Measurements from ENCODE around the gene CYP2C18.
"Not testable (repeated sequence)": the region's sequence is repeated elsewhere in the genome, so short reads cannot be mapped to it uniquely, and the experiment has no call there.

Gene CYP2C18

DNA sequence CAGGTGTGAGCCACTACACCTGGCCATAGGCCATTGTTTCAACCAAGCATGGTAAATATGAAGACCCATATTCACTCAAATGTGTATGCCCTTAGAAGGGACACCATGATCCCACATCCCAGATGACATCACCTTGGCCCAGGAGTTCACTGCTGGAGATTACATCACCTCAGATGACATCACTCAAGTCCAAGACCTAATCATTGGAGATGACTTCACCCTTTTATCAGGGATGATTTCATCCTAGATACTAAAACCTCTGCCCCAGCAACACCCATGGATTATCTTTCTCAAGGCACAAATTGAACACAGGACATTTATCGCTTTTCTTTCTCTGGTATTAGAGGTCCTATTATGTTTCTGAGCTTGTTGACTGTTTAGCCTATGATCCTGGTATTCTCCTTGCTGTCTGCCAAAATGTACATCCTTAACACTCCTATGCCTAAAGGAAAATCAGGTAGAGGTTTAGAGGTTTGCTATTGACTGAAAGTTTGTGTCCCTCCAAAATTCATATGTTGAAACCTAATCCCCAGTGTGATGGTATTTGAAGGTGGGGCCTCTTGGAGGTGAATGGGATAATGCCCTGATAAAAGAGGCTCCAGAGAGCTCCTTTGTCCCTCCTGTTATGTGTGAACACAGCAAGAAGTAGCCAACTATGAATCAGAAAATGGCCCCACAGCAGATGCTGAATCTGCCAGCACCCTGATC is 9.8 kb upstream of the CYP2C18 start:
- no peak overlapping the region for H3K4me3 ChIP-seq (ENCODE audit: extremely low read depth, insufficient read depth, low read length, poor library complexity, severe bottlenecking)
- H3K4me1 ChIP-seq (ENCODE audit: control insufficient read depth, insufficient read depth, low read length, poor library complexity, severe bottlenecking), result no peaks in the 10 kb centered on the region
- no peak overlapping the region for H3K27ac ChIP-seq (ENCODE audit: low read depth, low read length, severe bottlenecking)
- H3K9me3 ChIP-seq (ENCODE audit: control insufficient read depth, low read length), result no peaks in the 10 kb centered on the region
- no peaks in the 10 kb centered on the region for H3K36me3 ChIP-seq (ENCODE audit: control insufficient read depth, insufficient read depth, low read length)
- no CpG with 5 or more reads among the region's 1 CpG for WGBS, 2 experiments (ENCODE audit: insufficient coverage in 2 of 2)

DNA sequence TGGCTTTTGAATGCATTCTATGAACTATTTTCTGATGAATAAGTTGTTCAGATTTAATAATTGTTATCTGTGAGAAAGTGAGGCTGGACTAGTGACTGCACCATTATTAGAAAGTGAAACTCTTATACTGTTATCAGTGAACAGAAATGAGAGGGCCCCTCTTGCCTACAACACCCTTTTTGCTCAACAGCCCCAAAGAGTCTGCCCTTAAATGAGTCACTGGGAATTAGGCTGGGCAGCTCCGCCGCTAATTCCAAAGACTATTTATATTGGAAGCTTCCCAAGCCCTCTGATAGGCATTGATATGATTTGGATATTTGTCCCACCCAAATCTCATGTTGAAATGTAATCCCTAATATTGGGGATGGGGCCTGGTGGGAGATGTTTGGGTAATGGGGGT is 7.0 kb upstream of the CYP2C18 start:
- 100% methylated on average over 1 to 2 of the region's 2 CpGs for WGBS, 2 experiments (ENCODE audit: insufficient coverage in 2 of 2)
- no peaks in the 10 kb centered on the region for H3K36me3 ChIP-seq (ENCODE audit: control insufficient read depth, insufficient read depth, low read length)
- no peaks in the 10 kb centered on the region for H3K4me1 ChIP-seq (ENCODE audit: control insufficient read depth, insufficient read depth, low read length, poor library complexity, severe bottlenecking)
- no peaks in the 10 kb centered on the region for H3K9me3 ChIP-seq (ENCODE audit: control insufficient read depth, low read length)
- no peak overlapping the region for H3K4me3 ChIP-seq (ENCODE audit: extremely low read depth, insufficient read depth, low read length, poor library complexity, severe bottlenecking)
- no peak overlapping the region for H3K27ac ChIP-seq (ENCODE audit: low read depth, low read length, severe bottlenecking)

DNA sequence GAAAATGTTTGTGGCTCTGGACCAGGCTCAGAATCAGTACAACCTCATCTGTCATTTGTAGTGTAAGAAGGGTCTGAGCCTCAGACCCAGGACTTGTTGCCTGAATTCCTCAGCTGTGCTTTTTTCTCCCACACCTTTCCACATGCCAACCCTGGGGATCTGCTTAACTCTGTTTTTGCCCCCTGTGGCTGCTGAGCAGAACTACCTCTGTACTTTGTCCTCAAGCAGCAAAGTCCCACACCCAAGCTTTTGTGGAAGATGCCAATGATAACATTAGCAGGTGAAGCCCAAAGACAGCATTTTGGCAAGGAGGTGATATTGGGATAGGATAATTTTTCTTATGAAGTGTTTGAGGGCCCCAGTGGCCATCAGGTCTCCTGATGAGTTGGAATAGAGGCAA is 5.8 kb upstream of the CYP2C18 start:
- no peaks in the 10 kb centered on the region for H3K36me3 ChIP-seq (ENCODE audit: control insufficient read depth, insufficient read depth, low read length)
- no peak overlapping the region for H3K27ac ChIP-seq (ENCODE audit: low read depth, low read length, severe bottlenecking)

DNA sequence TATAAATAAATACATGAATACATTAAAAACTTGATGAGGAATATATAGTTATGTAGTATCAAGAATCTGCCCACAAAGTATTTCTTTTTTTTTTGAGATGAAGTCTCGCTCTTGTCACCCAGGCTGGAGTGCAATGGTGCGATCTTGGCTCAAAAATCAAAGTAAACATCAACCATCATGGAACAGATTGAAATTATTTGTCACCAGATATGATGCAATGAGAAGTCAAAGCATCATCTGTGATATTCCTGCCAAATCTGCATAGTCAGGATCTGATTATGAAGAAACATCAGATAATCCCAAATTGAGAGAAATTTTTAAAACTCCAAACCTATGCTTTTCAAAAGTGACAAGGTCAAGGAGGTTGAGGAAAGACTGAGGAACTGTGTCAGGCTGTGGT is 5.1 kb upstream of the CYP2C18 start:
- H3K4me3 ChIP-seq (ENCODE audit: extremely low read depth, insufficient read depth, low read length, poor library complexity, severe bottlenecking), result no peak overlapping the region

More for the DNA sequence above, 5.8 kb upstream of the CYP2C18 start:
- H3K9me3 ChIP-seq (ENCODE audit: control insufficient read depth, low read length), result no peaks in the 10 kb centered on the region
- H3K4me3 ChIP-seq (ENCODE audit: extremely low read depth, insufficient read depth, low read length, poor library complexity, severe bottlenecking), result no peak overlapping the region
- no peaks in the 10 kb centered on the region for H3K4me1 ChIP-seq (ENCODE audit: control insufficient read depth, insufficient read depth, low read length, poor library complexity, severe bottlenecking)

DNA sequence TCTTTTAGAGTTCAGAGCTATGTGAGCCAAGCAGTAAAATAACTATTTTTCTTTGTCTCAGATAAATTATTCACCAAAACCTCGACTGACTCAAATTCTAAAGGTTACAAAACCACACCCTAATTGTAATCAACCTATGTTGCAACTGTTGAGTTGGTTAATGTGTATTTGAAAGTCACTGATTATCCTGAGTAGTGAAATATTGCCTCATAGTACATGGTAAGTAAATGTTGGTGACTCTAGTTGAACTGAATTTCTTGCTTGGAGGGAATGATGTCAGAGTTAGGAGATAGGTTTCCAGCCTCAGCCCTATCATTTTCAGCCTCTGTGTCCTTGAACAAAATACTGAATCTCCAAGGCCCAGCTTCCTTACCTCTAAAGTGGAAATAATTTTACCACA is 3.0 kb upstream of the CYP2C18 start:
- no peak overlapping the region for H3K27ac ChIP-seq (ENCODE audit: low read depth, low read length, severe bottlenecking)
- H3K4me1 ChIP-seq (ENCODE audit: control insufficient read depth, insufficient read depth, low read length, poor library complexity, severe bottlenecking), result no peaks in the 10 kb centered on the region
- WGBS, 2 experiments (ENCODE audit: insufficient coverage in 2 of 2), result no CpG with 5 or more reads among the region's 1 CpG
- H3K9me3 ChIP-seq (ENCODE audit: control insufficient read depth, low read length), result no peaks in the 10 kb centered on the region
- no peaks in the 10 kb centered on the region for H3K36me3 ChIP-seq (ENCODE audit: control insufficient read depth, insufficient read depth, low read length)
- H3K4me3 ChIP-seq (ENCODE audit: extremely low read depth, insufficient read depth, low read length, poor library complexity, severe bottlenecking), result no peak overlapping the region

More for the DNA sequence above, 5.1 kb upstream of the CYP2C18 start:
- 80% methylated on average over 1 of the region's 2 CpGs; no CpG with 5 or more reads in 1 of the 2 experiments for WGBS, 2 experiments (ENCODE audit: insufficient coverage in 2 of 2)
- Histone ChIP-seq H3K27ac (ENCODE audit: low read depth, low read length, severe bottlenecking) (no peak overlapping the region), H3K9me3 (ENCODE audit: control insufficient read depth, low read length) (no peaks in the 10 kb centered on the region), H3K4me1 (ENCODE audit: control insufficient read depth, insufficient read depth, low read length, poor library complexity, severe bottlenecking) (no peaks in the 10 kb centered on the region), H3K36me3 (ENCODE audit: control insufficient read depth, insufficient read depth, low read length) (no peaks in the 10 kb centered on the region)

DNA sequence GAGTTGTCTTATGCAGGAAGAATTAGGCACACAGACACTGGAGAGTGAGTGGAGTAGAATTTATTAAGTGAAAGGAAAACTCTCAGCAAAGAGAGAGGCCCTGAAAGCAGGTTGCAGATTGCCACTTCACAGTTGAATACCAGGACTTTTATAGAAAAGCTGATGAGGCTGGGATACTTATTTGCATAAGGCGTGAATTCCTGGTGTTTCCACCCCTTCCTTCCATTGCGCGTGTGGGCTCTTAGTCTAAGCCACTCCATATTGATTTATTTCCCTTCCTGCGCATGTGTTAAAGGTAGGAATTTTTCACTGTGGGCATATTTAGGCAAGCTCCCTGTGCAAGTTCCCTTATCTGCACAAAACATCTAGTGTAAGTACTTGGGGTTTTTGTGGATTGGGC is 893 bp upstream of the CYP2C18 start:
- not testable (repeated sequence) for H3K27ac ChIP-seq (ENCODE audit: low read depth, low read length, severe bottlenecking); H3K36me3 ChIP-seq (ENCODE audit: control insufficient read depth, insufficient read depth, low read length); H3K9me3 ChIP-seq (ENCODE audit: control insufficient read depth, low read length); H3K4me3 ChIP-seq (ENCODE audit: extremely low read depth, insufficient read depth, low read length, poor library complexity, severe bottlenecking); H3K4me1 ChIP-seq (ENCODE audit: control insufficient read depth, insufficient read depth, low read length, poor library complexity, severe bottlenecking)
- no CpG with 5 or more reads among the region's 4 CpGs for WGBS, 2 experiments (ENCODE audit: insufficient coverage in 2 of 2)

DNA sequence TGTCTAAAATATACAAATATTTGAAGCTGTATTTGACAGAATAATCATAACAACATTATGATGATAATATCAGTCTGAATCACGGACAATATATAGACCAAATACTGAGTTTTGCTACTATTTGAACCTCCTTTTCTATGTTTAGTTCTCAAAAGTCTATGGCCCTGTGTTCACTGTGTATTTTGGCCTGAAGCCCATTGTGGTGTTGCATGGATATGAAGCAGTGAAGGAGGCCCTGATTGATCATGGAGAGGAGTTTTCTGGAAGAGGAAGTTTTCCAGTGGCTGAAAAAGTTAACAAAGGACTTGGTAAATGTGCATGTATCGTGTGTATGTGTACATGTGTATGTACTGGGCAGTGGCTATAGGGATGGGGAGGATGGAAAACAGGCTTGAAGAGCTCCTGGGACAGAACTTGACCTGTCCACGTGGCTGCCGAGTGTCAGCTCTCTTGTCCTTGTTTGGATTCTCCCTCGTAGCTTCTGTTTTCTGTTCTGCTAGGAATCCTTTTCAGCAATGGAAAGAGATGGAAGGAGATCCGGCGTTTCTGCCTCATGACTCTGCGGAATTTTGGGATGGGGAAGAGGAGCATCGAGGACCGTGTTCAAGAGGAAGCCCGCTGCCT is 4.2 kb downstream of the CYP2C18 start:
- Histone ChIP-seq H3K4me1 (ENCODE audit: control insufficient read depth, insufficient read depth, low read length, poor library complexity, severe bottlenecking) (no peaks in the 10 kb centered on the region), H3K27ac (ENCODE audit: low read depth, low read length, severe bottlenecking) (no peak overlapping the region), H3K4me3 (ENCODE audit: extremely low read depth, insufficient read depth, low read length, poor library complexity, severe bottlenecking) (no peak overlapping the region), H3K36me3 (ENCODE audit: control insufficient read depth, insufficient read depth, low read length) (no peaks in the 10 kb centered on the region), H3K9me3 (ENCODE audit: control insufficient read depth, low read length) (no peaks in the 10 kb centered on the region)
- 85 to 91% methylated on average over 5 to 6 of the region's 11 CpGs for WGBS, 2 experiments (ENCODE audit: insufficient coverage in 2 of 2)

DNA sequence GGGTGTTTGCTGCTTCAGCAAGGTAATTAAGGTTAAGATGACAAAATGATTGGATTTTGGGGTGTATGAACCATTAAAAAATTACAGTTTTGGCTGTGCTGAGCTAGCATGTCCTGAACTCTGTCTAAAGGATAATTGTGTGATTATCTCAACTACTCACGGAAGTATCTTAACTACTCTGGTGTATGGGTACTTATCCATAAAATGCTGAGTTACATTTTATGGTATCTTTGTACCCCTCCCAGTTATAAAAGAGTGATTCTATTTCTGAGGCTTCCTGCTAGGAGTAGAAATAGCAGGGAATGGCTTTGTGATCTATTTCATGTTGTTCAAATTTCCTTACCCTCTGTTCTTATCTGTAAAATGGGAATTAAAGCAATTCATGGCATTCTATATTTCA is 22.6 kb downstream of the CYP2C18 start:
- Histone ChIP-seq H3K9me3 (ENCODE audit: control insufficient read depth, low read length) (no peaks in the 10 kb centered on the region), H3K36me3 (ENCODE audit: control insufficient read depth, insufficient read depth, low read length) (no peaks in the 10 kb centered on the region), H3K4me1 (ENCODE audit: control insufficient read depth, insufficient read depth, low read length, poor library complexity, severe bottlenecking) (no peaks in the 10 kb centered on the region), H3K4me3 (ENCODE audit: extremely low read depth, insufficient read depth, low read length, poor library complexity, severe bottlenecking) (no peak overlapping the region), H3K27ac (ENCODE audit: low read depth, low read length, severe bottlenecking) (no peak overlapping the region)
- WGBS, 2 experiments (ENCODE audit: insufficient coverage in 2 of 2), result no CpG with 5 or more reads among the region's 1 CpG

DNA sequence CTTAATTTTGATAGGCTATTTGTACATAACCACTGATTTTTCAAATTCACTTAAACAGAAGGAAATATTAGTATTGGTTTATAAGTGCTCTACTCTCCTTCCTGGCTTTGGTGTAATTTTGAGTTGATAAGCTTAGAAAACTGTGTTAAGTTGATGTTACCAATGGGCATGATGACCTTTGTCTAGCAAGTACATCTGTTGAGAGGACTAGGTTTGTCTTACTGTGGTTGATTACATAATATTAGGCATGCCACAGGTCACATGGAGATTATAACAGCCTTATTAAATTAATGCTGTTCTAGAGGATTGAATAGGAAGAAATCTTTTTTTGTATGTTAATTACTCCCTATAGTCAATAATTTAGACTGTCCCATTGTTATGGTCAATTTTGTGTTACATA is 27.0 kb downstream of the CYP2C18 start:
- no peak overlapping the region for H3K27ac ChIP-seq (ENCODE audit: low read depth, low read length, severe bottlenecking)
- no peak overlapping the region for H3K4me3 ChIP-seq (ENCODE audit: extremely low read depth, insufficient read depth, low read length, poor library complexity, severe bottlenecking)
- no peaks in the 10 kb centered on the region for H3K4me1 ChIP-seq (ENCODE audit: control insufficient read depth, insufficient read depth, low read length, poor library complexity, severe bottlenecking)
- H3K9me3 ChIP-seq (ENCODE audit: control insufficient read depth, low read length), result no peaks in the 10 kb centered on the region
- no peaks in the 10 kb centered on the region for H3K36me3 ChIP-seq (ENCODE audit: control insufficient read depth, insufficient read depth, low read length)

DNA sequence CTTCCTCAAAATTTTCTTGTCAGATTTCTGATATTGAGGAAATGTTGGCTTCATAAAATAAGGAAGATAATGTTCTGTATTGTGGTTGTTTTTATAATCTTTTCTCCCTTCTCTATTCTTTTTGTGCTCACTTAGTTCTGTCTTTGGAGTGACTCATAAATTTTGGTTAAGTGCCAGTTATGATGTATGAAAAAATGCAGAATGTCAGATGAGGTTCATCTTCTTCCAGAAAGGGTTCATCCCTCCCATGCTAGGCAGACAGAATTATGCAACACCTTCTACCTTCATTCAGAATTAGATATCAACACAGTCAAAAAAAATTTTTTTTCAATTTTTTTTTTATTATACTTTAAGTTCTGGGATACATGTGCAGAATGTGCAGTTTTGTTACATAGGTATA is 42.3 kb downstream of the CYP2C18 start:
- H3K9me3 ChIP-seq (ENCODE audit: control insufficient read depth, low read length), result no peaks in the 10 kb centered on the region
- no peak overlapping the region for H3K27ac ChIP-seq (ENCODE audit: low read depth, low read length, severe bottlenecking)
- H3K36me3 ChIP-seq (ENCODE audit: control insufficient read depth, insufficient read depth, low read length), result no peaks in the 10 kb centered on the region
- H3K4me3 ChIP-seq (ENCODE audit: extremely low read depth, insufficient read depth, low read length, poor library complexity, severe bottlenecking), result no peak overlapping the region
- H3K4me1 ChIP-seq (ENCODE audit: control insufficient read depth, insufficient read depth, low read length, poor library complexity, severe bottlenecking), result no peaks in the 10 kb centered on the region

DNA sequence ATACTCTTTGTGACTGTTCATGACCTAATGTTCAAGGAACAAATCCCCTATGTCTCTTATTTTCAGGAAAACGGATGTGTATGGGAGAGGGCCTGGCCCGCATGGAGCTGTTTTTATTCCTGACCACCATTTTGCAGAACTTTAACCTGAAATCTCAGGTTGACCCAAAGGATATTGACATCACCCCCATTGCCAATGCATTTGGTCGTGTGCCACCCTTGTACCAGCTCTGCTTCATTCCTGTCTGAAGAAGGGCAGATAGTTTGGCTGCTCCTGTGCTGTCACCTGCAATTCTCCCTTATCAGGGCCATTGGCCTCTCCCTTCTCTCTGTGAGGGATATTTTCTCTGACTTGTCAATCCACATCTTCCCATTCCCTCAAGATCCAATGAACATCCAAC is 51.7 kb downstream of the CYP2C18 start:
- no peak overlapping the region for H3K4me3 ChIP-seq (ENCODE audit: extremely low read depth, insufficient read depth, low read length, poor library complexity, severe bottlenecking)
- no peaks in the 10 kb centered on the region for H3K36me3 ChIP-seq (ENCODE audit: control insufficient read depth, insufficient read depth, low read length)
- H3K9me3 ChIP-seq (ENCODE audit: control insufficient read depth, low read length), result no peaks in the 10 kb centered on the region
- no peak overlapping the region for H3K27ac ChIP-seq (ENCODE audit: low read depth, low read length, severe bottlenecking)
- H3K4me1 ChIP-seq (ENCODE audit: control insufficient read depth, insufficient read depth, low read length, poor library complexity, severe bottlenecking), result no peaks in the 10 kb centered on the region
- WGBS, 2 experiments (ENCODE audit: insufficient coverage in 2 of 2), result 80% methylated on average over 3 of the region's 3 CpGs; no CpG with 5 or more reads in 1 of the 2 experiments

All from mesodermal cell (in vitro differentiated cells).